ENCODE results near the gene FOXR1.
"Not testable (repeated sequence)": the region's sequence is repeated elsewhere in the genome, so short reads cannot be mapped to it uniquely, and the experiment has no call there.

Gene FOXR1

GRCh38 chr11:118948000-118948399, 23.6 kb upstream of the FOXR1 start:
- DNase-seq = no peak

GRCh38 chr11:118953265-118953664, 18.3 kb upstream of the FOXR1 start:
- no peak for DNase-seq

GRCh38 chr11:118953976-118954375, 17.6 kb upstream of the FOXR1 start:
- DNase-seq = not testable (repeated sequence)

- peak; percentile 81 for DNase-seq
These were observed 15.3 kb upstream of the FOXR1 start, which contains the start of gene UPK2 for GRCh38 chr11:118956094-118956846. Gene UPK2, plus strand, starts transcription at chr11:118956298. Its CDS starts 53 bp downstream, at chr11:118956351.

GRCh38 chr11:118956847-118957469, 14.6 kb upstream of the FOXR1 start:
- DNase-seq = no peak

- DNase-seq = no peak
These were observed 14.0 kb upstream of the FOXR1 start for GRCh38 chr11:118957549-118957948.

- DNase-seq = no peak
These were observed 13.6 kb upstream of the FOXR1 start for GRCh38 chr11:118957968-118958367.

- DNase-seq = no peak
These were observed 13.0 kb upstream of the FOXR1 start for GRCh38 chr11:118958577-118958976.

- no peak for DNase-seq
These were observed 10.4 kb upstream of the FOXR1 start for GRCh38 chr11:118961189-118961588.

- no peak for DNase-seq
These were observed 10.0 kb upstream of the FOXR1 start for GRCh38 chr11:118961591-118961990.

- not testable (repeated sequence) for DNase-seq
These were observed 2.1 kb upstream of the FOXR1 start for GRCh38 chr11:118969508-118969907.

- DNase-seq = no peak
These were observed 2.4 kb downstream of the FOXR1 start for GRCh38 chr11:118973985-118974384.

GRCh38 chr11:118975771-118976709, 4.5 kb downstream of the FOXR1 start:
- DNase-seq = no peak

- DNase-seq = no peak
These were observed 7.9 kb downstream of the FOXR1 start for GRCh38 chr11:118979434-118979833.

GRCh38 chr11:118980191-118980881, 8.8 kb downstream of the FOXR1 start:
- no peak for DNase-seq

GRCh38 chr11:118984337-118984736, 12.8 kb downstream of the FOXR1 start:
- not testable (repeated sequence) for DNase-seq

GRCh38 chr11:118984825-118985224, 13.3 kb downstream of the FOXR1 start:
- DNase-seq = no peak

- DNase-seq = no peak
These were observed 16.7 kb downstream of the FOXR1 start for GRCh38 chr11:118988280-118988679.

GRCh38 chr11:118991486-118992038, 20.0 kb downstream of the FOXR1 start:
- DNase-seq = not testable (repeated sequence)

- peak; percentile 35 for DNase-seq
These were observed 25.5 kb downstream of the FOXR1 start for GRCh38 chr11:118996926-118997626.

- peak; percentile 90 for DNase-seq
These were observed 26.2 kb downstream of the FOXR1 start, which contains the start of gene CENATAC for GRCh38 chr11:118997627-118998387. Gene CENATAC, plus strand, starts transcription at chr11:118998138. Its CDS starts 60 bp downstream, at chr11:118998198.

All from EL (cell line).